Breast epithelium (tissue), 4 donors: ENCODE measurements around the gene OXSM. TPM values are rescaled to one million over a fixed set of nuclear protein-coding genes. Genes with fewer than 3 reads are reported as not detected.

Experiments
- DNase-seq, 2 donors: peaks; one replicate each; pipeline ENCODE4 v3.0.0-alpha.2; 2019; ENCODE audit warnings: low spot score in 2 of 2
- H3K27ac ChIP-seq, 2 donors: fragments of 200-600 bp; sonication (generic) in 1 of 2; one replicate each; pipeline ENCODE4 v1.5.1; 2016 to 2019; ENCODE audit warnings: mild to moderate bottlenecking in 1 of 2
- H3K27me3 ChIP-seq, 2 donors: fragments of 200-600 bp; sonication (generic) in 1 of 2; one replicate each; pipeline versions ENCODE4 v1.5.1 to v1.6.0; 2017 to 2019; ENCODE audit warnings: control low read depth in 1 of 2, mild to moderate bottlenecking in 1 of 2
- H3K36me3 ChIP-seq: fragments of 200-600 bp; one replicate; pipeline ENCODE4 v1.5.1; 2019
- H3K4me1 ChIP-seq, 2 donors: fragments of 200-600 bp; sonication (generic); one replicate each; pipeline ENCODE4 v1.5.1; 2016 to 2019; ENCODE audit warnings: control low read depth in 1 of 2
- H3K4me3 ChIP-seq, 3 donors: fragments of 200-600 bp; sonication (generic); 1 replicate in 2 of 3; 2 replicates in 1 of 3; pipeline ENCODE4 v1.5.1; 2016 to 2019; ENCODE audit warnings: mild to moderate bottlenecking in 3 of 3, moderate library complexity in 2 of 3
- H3K9me3 ChIP-seq, 2 donors: fragments of 200-600 bp; sonication (generic) in 1 of 2; one replicate each; pipeline ENCODE4 v1.5.1; 2016 to 2019; ENCODE audit warnings: control low read depth in 1 of 2
- POLR2A ChIP-seq: fragments of 450-650 bp; IDR thresholded peaks from one replicate; pipeline ENCODE4 v1.6.1; 2016; ENCODE audit warnings: antibody characterized with exemption, mild to moderate bottlenecking, moderate library complexity
- POLR2AphosphoS5 ChIP-seq, 3 donors: sonication (generic); formaldehyde crosslinking; IDR thresholded peaks; one replicate each; pipeline ENCODE4 v1.6.1; 2017; ENCODE audit warnings: antibody characterized with exemption in 3 of 3
- intact Hi-C: fragments of 100-400 bp; cut with DNase I; formaldehyde crosslinking; loops from one replicate; pipeline ENCODE4 v1.15.1; 2023; ENCODE audit warnings: low total_unique reads
- total RNA-seq, 3 donors: library from RNA; depleted of rRNA; stranded (reverse); fragments of >200 nt; gene quantifications; one replicate each; pipeline ENCODE4 v1.1.0, GENCODE V29; 2016
- TF ChIP-seq, protein P1 (sequence below), 3 donors: fragments of 450-650 bp; IDR thresholded peaks; one replicate each; pipeline ENCODE4 v1.5.1; 2016 to 2017; ENCODE audit warnings: antibody characterized with exemption in 3 of 3, mild to moderate bottlenecking in 3 of 3, moderate library complexity in 3 of 3

The OXSM gene
- 1 to 10 TPM; 7.5 to 9.1 (median 8.5) TPM for total RNA-seq

- Histone ChIP-seq H3K9me3 (no peaks in the 10 kb centered on the region), H3K27me3 (no peaks in the 10 kb centered on the region), H3K4me3 (peak within 1 kb of the TSS; percentile 60 to 83 (median 73)), H3K36me3 (no peaks in the 10 kb centered on the region), H3K4me1 (no peaks in the 10 kb centered on the region), H3K27ac (peak within 1 kb of the TSS; percentile 90 to 91)
- DNase-seq = peak; percentile 71 to 81
- intact Hi-C loops = no loop called here
- TF ChIP-seq, protein P1, sequence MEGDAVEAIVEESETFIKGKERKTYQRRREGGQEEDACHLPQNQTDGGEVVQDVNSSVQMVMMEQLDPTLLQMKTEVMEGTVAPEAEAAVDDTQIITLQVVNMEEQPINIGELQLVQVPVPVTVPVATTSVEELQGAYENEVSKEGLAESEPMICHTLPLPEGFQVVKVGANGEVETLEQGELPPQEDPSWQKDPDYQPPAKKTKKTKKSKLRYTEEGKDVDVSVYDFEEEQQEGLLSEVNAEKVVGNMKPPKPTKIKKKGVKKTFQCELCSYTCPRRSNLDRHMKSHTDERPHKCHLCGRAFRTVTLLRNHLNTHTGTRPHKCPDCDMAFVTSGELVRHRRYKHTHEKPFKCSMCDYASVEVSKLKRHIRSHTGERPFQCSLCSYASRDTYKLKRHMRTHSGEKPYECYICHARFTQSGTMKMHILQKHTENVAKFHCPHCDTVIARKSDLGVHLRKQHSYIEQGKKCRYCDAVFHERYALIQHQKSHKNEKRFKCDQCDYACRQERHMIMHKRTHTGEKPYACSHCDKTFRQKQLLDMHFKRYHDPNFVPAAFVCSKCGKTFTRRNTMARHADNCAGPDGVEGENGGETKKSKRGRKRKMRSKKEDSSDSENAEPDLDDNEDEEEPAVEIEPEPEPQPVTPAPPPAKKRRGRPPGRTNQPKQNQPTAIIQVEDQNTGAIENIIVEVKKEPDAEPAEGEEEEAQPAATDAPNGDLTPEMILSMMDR (IDR thresholded peaks at IDR 0.05) = no peak
- TF ChIP-seq POLR2A (peak; percentile 34), POLR2AphosphoS5 (IDR thresholded peaks at IDR 0.05) (peak in 2 of 3 donors; percentile 65 to 81)
Measured at GRCh38 chr3:25789596-25790556, at the start of gene OXSM. Gene OXSM (plus strand): TSS chr3:25790090. CDS start chr3:25791021, 931 bp downstream.

DNA sequence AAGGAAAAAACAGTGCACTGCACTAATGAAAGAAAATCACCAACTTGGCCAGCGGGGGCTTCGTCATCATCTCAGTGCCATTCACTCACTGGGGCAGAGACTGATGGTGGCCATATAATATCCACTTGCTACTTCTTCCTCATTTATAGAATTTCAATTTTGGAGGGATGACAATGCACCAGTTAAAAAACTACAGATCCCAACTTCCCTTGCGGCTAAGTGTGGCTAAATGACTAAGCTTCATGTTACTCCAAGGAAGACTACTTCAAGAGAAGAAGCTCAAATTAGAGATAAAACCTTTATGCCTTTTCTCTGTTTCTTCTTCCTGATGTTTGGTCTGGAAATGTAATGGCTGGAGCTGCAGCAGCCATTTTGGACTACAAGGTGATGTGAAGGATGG is 45.4 kb upstream of the OXSM start:
- Histone ChIP-seq H3K4me3 (no peak overlapping the region), H3K27me3 (no peaks in the 10 kb centered on the region), H3K9me3 (no peaks in the 10 kb centered on the region), H3K4me1 (no peaks in the 10 kb centered on the region), H3K27ac (no peak overlapping the region), H3K36me3 (no peaks in the 10 kb centered on the region)
- intact Hi-C loops = no loop called here
- DNase-seq = no peak
- TF ChIP-seq, protein P1 (IDR thresholded peaks at IDR 0.05) = no peak
- TF ChIP-seq POLR2A (no peak), POLR2AphosphoS5 (IDR thresholded peaks at IDR 0.05) (no peak)

GRCh38 chr3:25747033-25747432 is 42.9 kb upstream of the OXSM start:
- Histone ChIP-seq H3K36me3 (no peaks in the 10 kb centered on the region), H3K4me1 (no peaks in the 10 kb centered on the region), H3K27me3 (no peaks in the 10 kb centered on the region), H3K4me3 (no peak overlapping the region), H3K9me3 (no peaks in the 10 kb centered on the region), H3K27ac (no peak overlapping the region)
- no peak for DNase-seq
- intact Hi-C loops = no loop called here
- no peak for TF ChIP-seq POLR2A
- no peak for TF ChIP-seq POLR2AphosphoS5 (IDR thresholded peaks at IDR 0.05)
- TF ChIP-seq, protein P1 (IDR thresholded peaks at IDR 0.05) = no peak

- TF ChIP-seq, protein P1 (IDR thresholded peaks at IDR 0.05) = no peak
- no peak for TF ChIP-seq POLR2AphosphoS5 (IDR thresholded peaks at IDR 0.05)
- TF ChIP-seq POLR2A = no peak
- Histone ChIP-seq H3K27ac (no peak overlapping the region), H3K4me3 (no peak overlapping the region), H3K4me1 (no peaks in the 10 kb centered on the region), H3K9me3 (no peaks in the 10 kb centered on the region), H3K36me3 (no peaks in the 10 kb centered on the region), H3K27me3 (no peaks in the 10 kb centered on the region)
- DNase-seq = no peak
- intact Hi-C loops = no loop called here
Measured at GRCh38 chr3:25748189-25748588, 41.7 kb upstream of the OXSM start.

DNA sequence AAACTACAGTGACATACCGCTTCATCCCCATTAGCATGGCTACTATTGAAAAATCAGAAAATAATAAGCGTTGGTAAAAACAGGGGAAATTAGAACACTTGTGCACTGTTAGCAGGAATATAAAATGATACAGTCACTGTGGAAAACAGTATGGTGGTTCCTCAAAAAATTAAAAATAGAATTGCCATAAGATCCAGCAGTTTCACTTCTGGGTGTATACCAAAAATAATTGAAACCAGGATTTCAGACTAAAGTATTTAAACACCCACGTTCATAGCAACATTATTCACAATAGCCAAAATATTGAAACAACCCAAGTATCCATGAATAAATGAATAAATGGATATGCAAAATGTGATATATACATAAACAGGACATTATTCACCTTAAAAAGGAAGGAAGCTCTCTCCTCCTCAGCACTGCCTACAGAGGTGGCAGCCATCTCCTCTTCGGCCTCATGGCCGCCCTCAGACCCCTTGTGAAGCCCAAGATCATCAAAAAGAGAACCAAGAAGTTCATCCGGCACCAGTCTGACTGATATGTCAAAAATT is 40.8 kb upstream of the OXSM start:
- TF ChIP-seq POLR2A (no peak), POLR2AphosphoS5 (IDR thresholded peaks at IDR 0.05) (no peak)
- TF ChIP-seq, protein P1 (IDR thresholded peaks at IDR 0.05) = no peak
- Histone ChIP-seq H3K27me3 (no peaks in the 10 kb centered on the region), H3K9me3 (no peaks in the 10 kb centered on the region), H3K4me1 (no peaks in the 10 kb centered on the region), H3K36me3 (no peaks in the 10 kb centered on the region), H3K27ac (no peak overlapping the region), H3K4me3 (no peak overlapping the region)
- no peak for DNase-seq
- intact Hi-C loops = no loop called here
